Type B pancreatic cell (in vitro differentiated cells): ENCODE measurements around the gene KLHL29. TPM values are rescaled to one million over a fixed set of nuclear protein-coding genes. Genes with fewer than 3 reads are reported as not detected.

Experiments
- DNase-seq: peaks from one replicate; pipeline ENCODE4 v3.0.0; 2021; ENCODE audit warnings: mixed read lengths; ENCODE audit not compliant: unreplicated experiment; ENCODE audit errors: extremely low spot score
- H3K27ac Mint-ChIP-seq: 2 replicates; pipeline ENCODE4 v1.8.0; 2021; ENCODE audit warnings: mild to moderate bottlenecking, mixed read lengths
- H3K27me3 Mint-ChIP-seq: 2 replicates; pipeline ENCODE4 v1.8.0; 2021; ENCODE audit warnings: mixed read lengths
- H3K36me3 Mint-ChIP-seq: 2 replicates; pipeline ENCODE4 v1.8.0; 2021; ENCODE audit warnings: mixed read lengths
- H3K4me1 Mint-ChIP-seq: one replicate; pipeline ENCODE4 v1.8.0; 2021; ENCODE audit warnings: mixed read lengths; ENCODE audit not compliant: unreplicated experiment
- H3K4me3 Mint-ChIP-seq: 2 replicates; pipeline ENCODE4 v1.8.0; 2021; ENCODE audit warnings: mild to moderate bottlenecking, mixed read lengths
- H3K9me3 Mint-ChIP-seq: 2 replicates; pipeline ENCODE4 v1.8.0; 2021; ENCODE audit warnings: mixed read lengths
- total RNA-seq: library from RNA; stranded (reverse); gene quantifications from 2 replicates; pipeline ENCODE4 v1.2.1, GENCODE V29; 2021; ENCODE audit warnings: low replicate concordance
- TF ChIP-seq, protein P1 (sequence below): fragments of 200-600 bp; sonication (generic); conservative IDR thresholded peaks from 2 replicates; pipeline ENCODE4 v1.5.0; 2021; ENCODE audit warnings: antibody characterized with exemption, mild to moderate bottlenecking

Gene KLHL29
- total RNA-seq, 1 donor from 2014 or later: 24.1 TPM

DNA sequence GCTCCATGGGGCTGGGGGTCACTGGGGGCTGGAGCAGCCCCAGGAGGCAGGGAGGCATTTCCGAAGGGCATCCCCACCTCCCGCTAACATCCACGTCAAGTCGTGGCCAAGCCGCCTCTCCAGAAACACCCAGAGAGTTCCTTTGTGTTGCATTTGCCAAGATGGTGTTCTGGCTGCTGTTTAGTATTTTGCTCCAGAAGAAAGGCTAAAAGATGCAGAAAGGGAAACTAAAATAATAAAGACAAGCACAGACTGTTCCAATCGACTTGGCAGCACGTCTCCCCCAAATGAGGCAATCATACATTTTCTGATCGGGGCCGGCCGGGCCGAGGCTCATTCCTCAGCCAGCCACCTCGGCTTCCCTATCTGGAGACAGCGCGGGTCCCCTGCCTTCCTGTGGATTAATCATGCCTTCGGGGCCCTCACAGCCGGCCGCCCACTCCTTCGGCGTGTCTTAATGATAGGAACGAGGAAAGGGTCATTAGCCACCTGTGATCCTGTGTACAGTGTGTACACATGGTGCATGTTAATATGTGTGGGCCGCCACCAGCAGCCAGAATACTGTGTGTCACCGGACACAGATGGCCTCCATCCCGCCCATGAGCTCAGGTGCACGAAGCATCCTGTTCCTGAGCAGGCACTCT is 169.2 kb downstream of the KLHL29 start:
- Mint-ChIP-seq H3K4me3 (no peak overlapping the region), H3K9me3 (no peaks in the 10 kb centered on the region), H3K27ac (no peak overlapping the region), H3K4me1 (peaks cover 35% of the 10 kb centered on the region), H3K27me3 (no peaks in the 10 kb centered on the region), H3K36me3 (no peaks in the 10 kb centered on the region)
- TF ChIP-seq, protein P1, sequence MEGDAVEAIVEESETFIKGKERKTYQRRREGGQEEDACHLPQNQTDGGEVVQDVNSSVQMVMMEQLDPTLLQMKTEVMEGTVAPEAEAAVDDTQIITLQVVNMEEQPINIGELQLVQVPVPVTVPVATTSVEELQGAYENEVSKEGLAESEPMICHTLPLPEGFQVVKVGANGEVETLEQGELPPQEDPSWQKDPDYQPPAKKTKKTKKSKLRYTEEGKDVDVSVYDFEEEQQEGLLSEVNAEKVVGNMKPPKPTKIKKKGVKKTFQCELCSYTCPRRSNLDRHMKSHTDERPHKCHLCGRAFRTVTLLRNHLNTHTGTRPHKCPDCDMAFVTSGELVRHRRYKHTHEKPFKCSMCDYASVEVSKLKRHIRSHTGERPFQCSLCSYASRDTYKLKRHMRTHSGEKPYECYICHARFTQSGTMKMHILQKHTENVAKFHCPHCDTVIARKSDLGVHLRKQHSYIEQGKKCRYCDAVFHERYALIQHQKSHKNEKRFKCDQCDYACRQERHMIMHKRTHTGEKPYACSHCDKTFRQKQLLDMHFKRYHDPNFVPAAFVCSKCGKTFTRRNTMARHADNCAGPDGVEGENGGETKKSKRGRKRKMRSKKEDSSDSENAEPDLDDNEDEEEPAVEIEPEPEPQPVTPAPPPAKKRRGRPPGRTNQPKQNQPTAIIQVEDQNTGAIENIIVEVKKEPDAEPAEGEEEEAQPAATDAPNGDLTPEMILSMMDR: no peak
- DNase-seq: no peak

DNA sequence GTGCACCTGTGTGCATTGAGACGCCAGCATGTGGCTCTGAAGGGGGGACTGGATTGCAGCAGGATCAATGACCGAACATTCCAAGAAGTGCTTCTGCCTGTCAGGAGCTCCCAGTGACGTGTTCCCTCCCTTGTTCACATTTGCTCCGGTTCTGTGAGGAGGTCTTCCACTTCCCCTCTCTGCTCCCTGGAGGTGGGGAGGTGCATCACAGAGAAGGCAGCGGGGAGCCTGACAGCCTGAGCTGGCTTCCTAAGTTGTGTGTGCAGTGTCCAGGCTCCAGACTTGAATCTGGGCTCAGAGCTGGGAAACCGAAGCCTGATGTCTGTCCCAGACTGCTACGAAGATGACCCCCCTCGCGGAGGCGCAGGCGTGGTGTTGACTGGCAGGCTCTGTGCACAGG is 171.0 kb downstream of the KLHL29 start:
- TF ChIP-seq, protein P1: no peak
- Mint-ChIP-seq H3K9me3 (no peaks in the 10 kb centered on the region), H3K4me3 (no peak overlapping the region), H3K27ac (no peak overlapping the region), H3K36me3 (no peaks in the 10 kb centered on the region), H3K4me1 (peaks cover 27% of the 10 kb centered on the region), H3K27me3 (no peaks in the 10 kb centered on the region)
- DNase-seq: no peak

DNA sequence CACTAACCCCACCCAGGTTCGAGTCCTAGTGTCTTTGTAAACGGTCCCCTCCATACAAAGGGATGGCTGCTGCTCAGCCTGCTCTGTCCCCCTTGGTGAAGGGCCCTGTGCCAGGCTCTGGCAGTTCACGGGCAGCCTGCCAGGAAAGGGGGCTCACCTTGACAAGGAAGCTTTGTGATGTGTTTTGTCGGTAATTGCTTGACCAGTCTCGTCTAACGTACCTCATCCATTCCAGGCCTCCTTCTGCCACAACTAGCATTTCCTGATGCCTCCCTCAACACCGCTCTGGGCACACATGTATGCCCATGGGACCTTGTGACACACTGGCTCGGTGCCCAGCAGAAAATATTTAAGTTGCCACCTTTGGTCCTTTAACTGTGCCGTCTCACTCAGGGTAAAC is 171.9 kb downstream of the KLHL29 start:
- H3K27ac Mint-ChIP-seq: no peak overlapping the region
- H3K4me1 Mint-ChIP-seq: peaks cover 18% of the 10 kb centered on the region
- DNase-seq: no peak
- no peak overlapping the region for H3K4me3 Mint-ChIP-seq
- H3K36me3 Mint-ChIP-seq: no peaks in the 10 kb centered on the region
- TF ChIP-seq, protein P1: no peak
- H3K27me3 Mint-ChIP-seq: no peaks in the 10 kb centered on the region
- no peaks in the 10 kb centered on the region for H3K9me3 Mint-ChIP-seq

DNA sequence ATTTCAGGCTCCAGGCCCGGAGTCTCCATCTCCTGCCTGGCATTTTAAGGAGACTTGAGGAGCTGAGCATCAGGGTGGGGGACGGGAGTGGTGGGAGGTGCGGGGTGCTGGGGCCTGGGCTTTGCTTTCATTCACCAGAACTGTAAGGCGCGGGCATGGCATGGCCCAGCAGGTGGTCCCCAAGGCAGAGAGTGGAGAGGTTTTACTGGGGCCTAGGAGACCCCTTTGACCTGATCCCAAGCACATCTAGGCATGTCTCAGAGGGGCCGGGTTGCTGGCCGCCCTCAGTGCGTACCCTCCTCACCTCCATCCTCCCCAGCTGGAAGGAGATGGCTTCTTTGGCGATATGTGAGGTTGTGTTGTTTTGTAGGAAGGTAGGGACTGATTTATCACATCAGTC is 172.5 kb downstream of the KLHL29 start:
- DNase-seq: no peak
- TF ChIP-seq, protein P1: no peak
- Mint-ChIP-seq H3K4me1 (peaks cover 15% of the 10 kb centered on the region), H3K4me3 (no peak overlapping the region), H3K27me3 (no peaks in the 10 kb centered on the region), H3K27ac (no peak overlapping the region), H3K36me3 (no peaks in the 10 kb centered on the region), H3K9me3 (no peaks in the 10 kb centered on the region)

DNA sequence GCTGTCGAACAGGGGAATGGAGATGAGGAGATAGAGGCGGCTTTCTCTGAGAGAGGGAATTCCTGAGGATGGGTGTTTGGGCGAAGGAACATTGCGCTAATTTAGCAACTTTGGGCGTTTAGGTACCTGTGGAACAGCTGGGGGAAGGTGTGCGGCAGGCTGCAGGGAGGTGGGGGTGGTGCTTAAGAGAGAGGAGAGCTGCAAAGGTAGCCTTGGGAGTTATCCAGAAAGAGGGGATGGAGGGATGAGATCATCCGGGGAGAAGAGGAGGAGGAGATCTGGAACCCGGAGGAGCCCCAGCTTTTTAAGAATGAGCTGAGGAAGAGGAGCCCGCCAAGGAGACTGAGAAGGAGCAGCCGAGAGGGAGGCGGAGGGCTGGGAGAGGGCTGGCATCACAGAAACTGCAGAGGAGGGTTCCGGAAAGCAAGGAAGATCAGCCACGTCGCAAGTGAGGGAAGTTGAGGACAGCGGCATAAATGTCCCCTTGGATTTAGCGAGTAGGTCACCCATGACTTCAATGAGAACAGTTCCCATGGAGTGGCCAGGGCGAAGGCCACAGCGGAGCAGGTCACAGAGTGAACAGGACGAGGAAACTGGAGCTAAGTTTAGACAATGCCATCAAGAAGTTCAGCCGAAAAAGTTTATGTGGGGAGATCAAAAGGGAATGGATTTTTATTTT is 174.7 kb downstream of the KLHL29 start:
- no peaks in the 10 kb centered on the region for H3K9me3 Mint-ChIP-seq
- H3K36me3 Mint-ChIP-seq: peaks cover 4% of the 10 kb centered on the region
- H3K27ac Mint-ChIP-seq: no peak overlapping the region
- H3K4me3 Mint-ChIP-seq: no peak overlapping the region
- H3K27me3 Mint-ChIP-seq: no peaks in the 10 kb centered on the region
- peaks cover 21% of the 10 kb centered on the region for H3K4me1 Mint-ChIP-seq
- no peak for DNase-seq
- TF ChIP-seq, protein P1: no peak
